ENCODE data around the gene CHODL. TPM values are rescaled to one million over a fixed set of nuclear protein-coding genes. Genes with fewer than 3 reads are reported as not detected.

Gene CHODL
- total RNA-seq, 2 experiments from 2014 or later = not detected

Other genes starting within 250 kb of the CHODL start
- gene TMPRSS15, start 159.0 kb downstream of the CHODL start, total RNA-seq = not detected